Activated CD4-positive, alpha-beta T cell treated with anti-CD3 and anti-CD28 coated beads for 4 hours (primary cell): Measurements from ENCODE around the gene TRUB1.
"Not testable (repeated sequence)": the region's sequence is repeated elsewhere in the genome, so short reads cannot be mapped to it uniquely, and the experiment has no call there.

Source experiments
- DNase-seq, 2 donors: peaks; one replicate each; pipeline ENCODE4 v3.0.0-alpha.2; 2020

Gene TRUB1

DNA sequence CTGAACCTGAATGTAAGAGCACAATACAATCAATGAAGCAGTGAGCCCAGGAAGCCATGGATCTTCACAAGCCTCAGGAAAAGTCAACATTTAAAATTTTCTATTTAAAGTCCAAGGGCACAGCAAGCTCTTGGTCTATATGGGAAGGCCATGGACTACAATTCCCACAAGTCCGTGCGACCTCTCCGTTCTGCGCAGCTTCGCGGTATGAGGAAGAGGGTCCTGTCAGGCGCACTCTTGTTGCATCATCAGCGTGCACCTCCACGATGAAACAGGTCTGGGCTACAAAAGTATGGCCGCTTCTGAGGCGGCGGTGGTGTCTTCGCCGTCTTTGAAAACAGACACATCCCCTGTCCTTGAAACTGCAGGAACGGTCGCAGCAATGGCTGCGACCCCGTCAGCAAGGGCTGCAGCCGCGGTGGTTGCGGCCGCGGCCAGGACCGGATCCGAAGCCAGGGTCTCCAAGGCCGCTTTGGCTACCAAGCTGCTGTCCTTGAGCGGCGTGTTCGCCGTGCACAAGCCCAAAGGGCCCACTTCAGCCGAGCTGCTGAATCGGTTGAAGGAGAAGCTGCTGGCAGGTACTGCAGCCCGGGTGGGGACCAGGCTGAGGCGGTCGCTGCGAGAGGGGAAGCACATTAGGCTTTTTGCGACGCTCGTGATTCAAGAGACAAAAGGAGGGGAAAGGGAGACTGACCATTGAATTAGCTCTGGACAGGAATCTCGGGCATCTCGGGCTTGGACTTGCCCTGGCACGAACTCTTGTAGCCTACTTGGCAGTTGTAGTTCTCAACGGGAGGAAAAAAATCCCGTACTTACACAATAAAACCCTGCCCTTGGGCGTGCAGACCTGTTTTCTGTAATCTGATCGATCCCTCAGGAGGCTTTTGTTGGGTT lies at the start of gene TRUB1:
Gene TRUB1, plus strand, starts transcription at position 234 of the 894 bp plus-strand sequence. Its CDS starts 59 bp downstream, at position 293.
- peak; percentile 85 to 89 for DNase-seq

GRCh38 chr10:114893251-114893650 lies 44.7 kb upstream of the TRUB1 start:
- DNase-seq = no peak

DNA sequence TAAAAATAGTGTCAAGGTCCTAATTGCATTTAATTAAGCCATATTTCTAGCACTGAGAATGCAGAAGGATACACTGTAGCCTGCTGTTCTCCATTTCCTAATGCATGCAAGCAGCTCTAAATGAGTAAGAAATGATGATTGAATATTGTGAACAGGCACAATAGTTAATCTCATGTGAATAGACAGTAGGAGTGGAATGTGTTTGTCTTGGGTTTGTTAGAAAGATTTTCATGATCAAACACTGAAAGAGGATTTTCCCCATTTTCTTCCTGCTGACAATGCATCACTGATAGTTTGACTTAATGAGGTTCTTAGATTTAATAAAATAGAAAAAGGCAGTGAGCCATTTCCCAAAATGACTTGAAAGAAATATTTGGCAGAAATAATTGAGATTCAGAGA lies 43.1 kb upstream of the TRUB1 start:
- DNase-seq = no peak

- not testable (repeated sequence) for DNase-seq
Measured at GRCh38 chr10:114897011-114897410, 41.0 kb upstream of the TRUB1 start.

- no peak for DNase-seq
Measured at GRCh38 chr10:114897593-114897992, 40.4 kb upstream of the TRUB1 start.

- DNase-seq = no peak
Measured at GRCh38 chr10:114899982-114900381, 38.0 kb upstream of the TRUB1 start.

DNA sequence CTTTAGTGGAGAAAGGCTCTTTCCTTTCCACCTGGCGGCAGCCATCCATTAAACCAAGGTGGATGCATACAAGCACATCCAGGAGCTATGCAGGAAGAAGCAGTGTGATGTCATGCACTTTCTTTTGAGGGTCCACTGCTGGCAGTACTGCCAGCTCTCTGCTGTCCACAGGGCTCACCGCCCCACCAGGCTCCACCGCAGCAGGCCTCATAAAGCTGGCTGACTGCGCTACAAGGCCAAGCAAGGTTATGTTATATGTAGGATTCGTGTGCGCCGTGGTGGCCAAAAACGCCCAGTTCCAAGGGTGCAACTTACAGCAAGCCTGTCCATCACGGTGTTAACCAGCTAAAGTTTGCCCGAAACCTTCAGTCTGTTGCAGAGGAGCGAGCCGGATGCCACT lies 37.3 kb upstream of the TRUB1 start:
- DNase-seq = no peak

DNA sequence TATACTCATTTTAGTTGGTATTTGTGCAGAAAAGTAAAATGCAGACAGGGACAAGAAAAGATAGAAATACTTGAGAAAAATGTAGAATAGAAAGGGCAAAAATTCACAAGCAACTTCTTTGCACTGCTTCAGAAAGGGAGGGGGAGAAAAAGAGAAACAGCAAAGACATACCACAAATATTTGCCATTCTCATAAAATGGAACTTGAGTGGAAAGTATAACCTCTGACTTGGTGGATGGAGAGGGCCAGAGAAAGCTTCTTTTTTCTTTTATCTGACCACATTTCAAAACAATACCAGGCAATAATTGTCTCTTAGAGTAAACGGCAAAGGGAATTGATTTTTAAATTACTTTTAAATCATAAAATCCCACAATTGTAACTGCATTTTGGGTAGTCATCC lies 35.8 kb upstream of the TRUB1 start:
- DNase-seq = no peak

GRCh38 chr10:114905450-114905849 lies 32.5 kb upstream of the TRUB1 start:
- no peak for DNase-seq

GRCh38 chr10:114906981-114907380 lies 31.0 kb upstream of the TRUB1 start:
- no peak for DNase-seq

- DNase-seq = no peak
Measured at GRCh38 chr10:114908896-114909295, 29.1 kb upstream of the TRUB1 start.

- no peak for DNase-seq
Measured at GRCh38 chr10:114911052-114911711, 26.8 kb upstream of the TRUB1 start.

DNA sequence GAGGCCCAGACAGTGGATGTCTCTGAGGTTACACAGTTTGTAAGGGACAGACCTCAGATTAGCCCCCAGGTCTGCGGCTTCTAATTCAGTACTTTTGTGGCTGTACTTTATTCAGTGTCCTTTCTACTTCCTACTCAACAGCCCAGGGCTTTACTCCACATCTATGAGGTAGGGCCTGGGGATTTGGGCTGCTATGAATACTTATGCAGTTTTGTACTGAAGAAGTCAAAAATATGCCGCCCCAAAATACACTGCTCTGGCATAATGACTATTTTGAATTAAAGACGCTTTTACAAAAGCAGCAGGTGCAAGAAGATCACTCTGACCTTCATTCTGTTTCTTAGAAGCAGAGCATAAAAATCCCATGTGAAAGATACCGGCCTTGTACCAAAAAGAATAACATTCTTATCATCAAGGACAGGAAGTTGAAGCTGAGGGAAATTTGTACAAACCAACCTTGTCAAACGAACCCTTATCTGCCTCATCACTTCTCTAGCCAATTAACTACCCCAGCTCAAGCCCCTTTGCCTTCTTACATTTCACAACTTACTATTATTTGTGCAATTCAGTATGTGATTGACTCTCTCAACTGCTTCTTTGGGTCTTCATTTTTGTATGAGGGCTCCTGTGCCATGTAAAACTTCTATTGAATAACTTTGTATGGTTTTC lies 26.1 kb upstream of the TRUB1 start:
- no peak for DNase-seq

DNA sequence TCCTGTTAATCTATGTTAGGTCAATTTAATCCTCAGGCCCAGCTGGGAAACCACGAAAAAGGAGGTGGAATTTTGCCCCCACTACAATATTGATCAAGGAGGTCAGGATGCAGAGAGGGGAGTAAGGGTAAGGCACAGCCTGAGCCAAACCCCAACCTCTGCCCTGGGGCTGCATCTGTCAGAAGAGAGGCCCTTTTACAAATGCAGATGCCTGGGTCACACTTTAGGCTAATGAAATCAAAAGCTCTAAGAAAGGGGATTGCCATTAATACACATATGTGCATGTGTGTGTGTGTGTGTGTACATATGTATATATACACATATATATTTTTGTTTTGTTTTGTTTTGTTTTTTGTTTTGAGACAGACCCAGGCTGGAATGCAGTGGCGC lies 25.5 kb upstream of the TRUB1 start:
- DNase-seq = no peak

- DNase-seq = no peak
Measured at GRCh38 chr10:114914560-114914959, 23.4 kb upstream of the TRUB1 start.

- DNase-seq = no peak
Measured at GRCh38 chr10:114915294-114915693, 22.7 kb upstream of the TRUB1 start.

GRCh38 chr10:114916653-114917052 lies 21.3 kb upstream of the TRUB1 start:
- no peak for DNase-seq

- DNase-seq = no peak
Measured at GRCh38 chr10:114917459-114917858, 20.5 kb upstream of the TRUB1 start.

- DNase-seq = no peak
Measured at GRCh38 chr10:114917927-114918672, 19.9 kb upstream of the TRUB1 start.

GRCh38 chr10:114920459-114920858 lies 17.5 kb upstream of the TRUB1 start:
- no peak for DNase-seq

DNA sequence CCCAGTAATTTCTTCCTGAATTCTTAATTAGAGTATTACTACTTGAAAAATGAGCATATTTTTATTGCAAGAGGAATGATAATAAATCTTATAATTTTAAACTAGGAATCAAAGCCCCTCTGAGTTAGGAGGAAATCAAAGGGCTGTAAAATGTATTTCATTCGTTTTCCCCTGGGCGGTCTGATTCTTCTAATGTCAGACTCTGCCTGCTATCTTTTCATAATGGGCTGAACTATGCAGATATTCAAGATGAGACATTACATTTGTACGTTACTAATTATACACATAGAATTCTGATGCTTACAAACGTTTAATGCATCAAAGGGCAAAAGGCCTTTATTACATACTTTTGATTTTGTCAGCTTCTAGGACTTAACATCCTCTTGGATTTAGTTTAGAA lies 16.0 kb upstream of the TRUB1 start:
- DNase-seq = no peak

GRCh38 chr10:114923551-114923950 lies 14.4 kb upstream of the TRUB1 start:
- DNase-seq = no peak
